Loucy (cell line): Measurements from ENCODE around the gene POU2F2.

Experiments used
- H2AFZ ChIP-seq: fragments of 200-600 bp; sonication (generic); 2 replicates; pipeline ENCODE4 v1.6.0; 2016; ENCODE audit warnings: antibody characterized with exemption, mild to moderate bottlenecking, low read length, moderate library complexity
- H3F3A ChIP-seq: fragments of 200-600 bp; 2 replicates; pipeline ENCODE4 v1.6.0; 2016; ENCODE audit warnings: antibody characterized with exemption, low read depth, mild to moderate bottlenecking
- H3K27me3 ChIP-seq: fragments of 200-600 bp; sonication (generic); 2 replicates; pipeline ENCODE4 v1.6.1; 2014; ENCODE audit warnings: low read length, mild to moderate bottlenecking; ENCODE audit not compliant: insufficient read depth, poor library complexity, severe bottlenecking
- H3K36me3 ChIP-seq: fragments of 200-600 bp; sonication (generic); 2 replicates; pipeline ENCODE4 v1.6.1; 2016; ENCODE audit warnings: low read length; ENCODE audit not compliant: insufficient read depth
- H3K4me1 ChIP-seq: fragments of 200-600 bp; sonication (generic); 2 replicates; pipeline ENCODE4 v1.5.1; 2014; ENCODE audit warnings: low read length, mild to moderate bottlenecking; ENCODE audit not compliant: insufficient read depth, poor library complexity, severe bottlenecking
- H3K4me2 ChIP-seq: fragments of 200-600 bp; sonication (generic); 2 replicates; pipeline ENCODE4 v1.6.0; 2014; ENCODE audit warnings: antibody characterized with exemption, low read length, low read depth, mild to moderate bottlenecking; ENCODE audit not compliant: poor library complexity, severe bottlenecking
- H3K4me3 ChIP-seq: fragments of 200-600 bp; sonication (generic); 2 replicates; pipeline ENCODE4 v1.5.1; 2014; ENCODE audit warnings: low read length, mild to moderate bottlenecking, mixed read lengths; ENCODE audit not compliant: poor library complexity, severe bottlenecking
- H3K79me2 ChIP-seq: fragments of 200-600 bp; sonication (generic); 2 replicates; pipeline ENCODE4 v1.6.1; 2014; ENCODE audit warnings: low read length; ENCODE audit not compliant: insufficient read depth
- H3K9ac ChIP-seq: fragments of 200-600 bp; sonication (generic); 2 replicates; pipeline ENCODE4 v1.6.0; 2014; ENCODE audit warnings: mild to moderate bottlenecking, low read depth, low read length, moderate library complexity; ENCODE audit not compliant: poor library complexity, severe bottlenecking
- H3K9me2 ChIP-seq: fragments of 200-600 bp; sonication (generic); replicated peaks from 2 replicates; pipeline ENCODE4 v1.6.1; 2016; ENCODE audit warnings: low read depth, low read length, mixed read lengths
- H3K9me3 ChIP-seq: fragments of 200-600 bp; sonication (generic); 2 replicates; pipeline ENCODE4 v1.6.1; 2014; ENCODE audit warnings: mild to moderate bottlenecking, antibody characterized with exemption, low read length, low read depth; ENCODE audit not compliant: insufficient read depth
- H4K20me1 ChIP-seq: fragments of 200-600 bp; sonication (generic); 2 replicates; pipeline ENCODE4 v1.6.0; 2014; ENCODE audit warnings: antibody characterized with exemption, low read length, mild to moderate bottlenecking; ENCODE audit not compliant: insufficient read depth, poor library complexity, severe bottlenecking
- CTCF ChIP-seq: fragments of 200-600 bp; sonication (generic); conservative IDR thresholded peaks from 2 replicates; pipeline ENCODE4 v1.5.1; 2014; ENCODE audit warnings: mild to moderate bottlenecking, antibody characterized with exemption, low read length
- EZH2phosphoT487 ChIP-seq: fragments of 200-600 bp; IDR thresholded peaks from 2 replicates; pipeline ENCODE4 v1.6.1; 2018; ENCODE audit warnings: antibody characterized with exemption, mild to moderate bottlenecking, moderate library complexity, borderline replicate concordance

Gene POU2F2

GRCh38 chr19:42076380-42076944 lies 55.8 kb downstream of the POU2F2 start:
- Histone ChIP-seq H3F3A (no peaks in the 10 kb centered on the region), H3K27me3 (no peaks in the 10 kb centered on the region), H2AFZ (no peak overlapping the region), H3K36me3 (peaks cover 30% of the 10 kb centered on the region; the same call in 1 of the 2 replicates), H3K9ac (peak overlapping the region; percentile 93), H4K20me1 (peaks cover 52% of the 10 kb centered on the region), H3K4me2 (peak overlapping the region; percentile 91), H3K4me3 (peak overlapping the region; percentile 93), H3K9me2 (no peaks in the 10 kb centered on the region), H3K79me2 (peaks cover 62% of the 10 kb centered on the region), H3K9me3 (no peaks in the 10 kb centered on the region), H3K4me1 (peaks cover 15% of the 10 kb centered on the region)
- TF ChIP-seq EZH2phosphoT487 (no peak), CTCF (no peak)

GRCh38 chr19:42075616-42076379 lies 56.4 kb downstream of the POU2F2 start, which contains the start of gene ZNF574:
Gene ZNF574, plus strand, starts transcription at chr19:42076166. Its CDS starts 2,441 bp downstream, at chr19:42078607.
- H3K27me3 ChIP-seq, result no peaks in the 10 kb centered on the region
- peak within 1 kb of the TSS; percentile 96 for H3K9ac ChIP-seq
- peak within 1 kb of the TSS; percentile 91 for H3K4me2 ChIP-seq
- H4K20me1 ChIP-seq, result peaks cover 45% of the 10 kb centered on the region
- H3K9me3 ChIP-seq, result no peaks in the 10 kb centered on the region
- peaks cover 56% of the 10 kb centered on the region for H3K79me2 ChIP-seq
- peak within 1 kb of the TSS; percentile 72 for H2AFZ ChIP-seq
- no peaks in the 10 kb centered on the region for H3K9me2 ChIP-seq
- H3F3A ChIP-seq, result no peaks in the 10 kb centered on the region
- H3K36me3 ChIP-seq, result peaks cover 24% of the 10 kb centered on the region; the same call in 1 of the 2 replicates
- peak within 1 kb of the TSS; percentile 94 for H3K4me3 ChIP-seq
- peaks cover 15% of the 10 kb centered on the region for H3K4me1 ChIP-seq
- no peak for TF ChIP-seq CTCF

GRCh38 chr19:42075364-42075615 lies 57.0 kb downstream of the POU2F2 start:
- TF ChIP-seq CTCF (no peak), EZH2phosphoT487 (no peak)
- H3K79me2 ChIP-seq, result peaks cover 51% of the 10 kb centered on the region

More at GRCh38 chr19:42075364-42075615, 57.0 kb downstream of the POU2F2 start:
- H3K4me3 ChIP-seq, result peak overlapping the region; percentile 94
- no peaks in the 10 kb centered on the region for H3K9me2 ChIP-seq
- H3K9ac ChIP-seq, result peak overlapping the region; percentile 96
- peak overlapping the region; percentile 88 for H3K4me2 ChIP-seq
- H3K4me1 ChIP-seq, result peaks cover 15% of the 10 kb centered on the region
- H3K36me3 ChIP-seq, result peaks cover 19% of the 10 kb centered on the region; the same call in 1 of the 2 replicates
- no peaks in the 10 kb centered on the region for H3K9me3 ChIP-seq
- no peaks in the 10 kb centered on the region for H3K27me3 ChIP-seq
- no peaks in the 10 kb centered on the region for H3F3A ChIP-seq
- peak overlapping the region; percentile 72 for H2AFZ ChIP-seq
- peaks cover 40% of the 10 kb centered on the region for H4K20me1 ChIP-seq
